IPS-NIHi7 (cell line): ENCODE data around the gene PTPN20.

Experiments
- DNase-seq: peaks from one replicate; pipeline ENCODE4 v3.0.0; 2012; ENCODE audit warnings: mixed read lengths; ENCODE audit errors: extremely low spot score

The PTPN20 gene

GRCh38 chr10:47034441-47035051, 123.3 kb downstream of the PTPN20 start:
- DNase-seq = no peak

- DNase-seq = no peak
These were observed 124.1 kb downstream of the PTPN20 start for GRCh38 chr10:47035171-47035818.

GRCh38 chr10:47035819-47036337, 124.7 kb downstream of the PTPN20 start:
- DNase-seq = no peak

- no peak for DNase-seq
These were observed 125.5 kb downstream of the PTPN20 start for GRCh38 chr10:47036771-47037170.

GRCh38 chr10:47037654-47038425, 126.6 kb downstream of the PTPN20 start:
- DNase-seq = no peak

- no peak for DNase-seq
These were observed 127.8 kb downstream of the PTPN20 start for GRCh38 chr10:47038881-47039561.

GRCh38 chr10:47039562-47039913, 128.3 kb downstream of the PTPN20 start:
- DNase-seq = no peak

- no peak for DNase-seq
These were observed 128.8 kb downstream of the PTPN20 start for GRCh38 chr10:47040041-47040491.

- no peak for DNase-seq
These were observed 129.5 kb downstream of the PTPN20 start for GRCh38 chr10:47040681-47041080.

- no peak for DNase-seq
These were observed 130.4 kb downstream of the PTPN20 start for GRCh38 chr10:47041396-47042198.

- DNase-seq = no peak
These were observed 130.9 kb downstream of the PTPN20 start for GRCh38 chr10:47042199-47042473.

- no peak for DNase-seq
These were observed 131.8 kb downstream of the PTPN20 start for GRCh38 chr10:47042780-47043750.

- no peak for DNase-seq
These were observed 132.8 kb downstream of the PTPN20 start for GRCh38 chr10:47043928-47044538.

- DNase-seq = no peak
These were observed 133.5 kb downstream of the PTPN20 start for GRCh38 chr10:47044741-47045140.

GRCh38 chr10:47045331-47045861, 134.2 kb downstream of the PTPN20 start:
- no peak for DNase-seq

GRCh38 chr10:47046321-47047126, 135.3 kb downstream of the PTPN20 start:
- no peak for DNase-seq

GRCh38 chr10:47047127-47047504, 135.9 kb downstream of the PTPN20 start:
- no peak for DNase-seq

- peak; percentile 85 for DNase-seq
These were observed 136.6 kb downstream of the PTPN20 start for GRCh38 chr10:47047577-47048525.
